ENCODE results near the gene ZNF101.

ZNF101 gene

GRCh38 chr19:19642506-19643157 is 26.0 kb upstream of the ZNF101 start:
- no peak for DNase-seq

GRCh38 chr19:19643158-19644053 is 25.2 kb upstream of the ZNF101 start, which contains the start of gene GMIP:
Gene GMIP, minus strand, starts transcription at chr19:19643657. Its CDS starts 128 bp downstream, at chr19:19643529.
- peak; percentile 31 to 38 for DNase-seq

GRCh38 chr19:19644054-19644388 is 24.6 kb upstream of the ZNF101 start:
- no peak for DNase-seq

- DNase-seq: no peak
These were observed 23.3 kb upstream of the ZNF101 start for GRCh38 chr19:19645233-19645870.

- DNase-seq: no peak
These were observed 21.4 kb upstream of the ZNF101 start for GRCh38 chr19:19647037-19647835.

- no peak for DNase-seq
These were observed 19.5 kb upstream of the ZNF101 start for GRCh38 chr19:19649155-19649554.

- DNase-seq: no peak
These were observed 19.1 kb upstream of the ZNF101 start for GRCh38 chr19:19649580-19649995.

GRCh38 chr19:19650331-19650730 is 18.3 kb upstream of the ZNF101 start:
- DNase-seq: no peak

- DNase-seq: no peak
These were observed 17.6 kb upstream of the ZNF101 start for GRCh38 chr19:19651076-19651475.

GRCh38 chr19:19652482-19653295 is 15.9 kb upstream of the ZNF101 start:
- DNase-seq: no peak

GRCh38 chr19:19653597-19654147 is 15.0 kb upstream of the ZNF101 start:
- DNase-seq: no peak

GRCh38 chr19:19654441-19654840 is 14.2 kb upstream of the ZNF101 start:
- DNase-seq: no peak

GRCh38 chr19:19655051-19655594 is 13.5 kb upstream of the ZNF101 start:
- no peak for DNase-seq

- DNase-seq: no peak
These were observed 12.8 kb upstream of the ZNF101 start for GRCh38 chr19:19655641-19656343.

GRCh38 chr19:19656451-19657396 is 11.9 kb upstream of the ZNF101 start:
- no peak for DNase-seq

- DNase-seq: no peak
These were observed 11.2 kb upstream of the ZNF101 start for GRCh38 chr19:19657397-19657783.

- no peak for DNase-seq
These were observed 8.9 kb upstream of the ZNF101 start for GRCh38 chr19:19659646-19660245.

GRCh38 chr19:19661141-19661674 is 7.4 kb upstream of the ZNF101 start:
- no peak for DNase-seq

Measured in SHP77 (cell line).